ENCODE measurements around the gene ZNF609. TPM values are rescaled to one million over a fixed set of nuclear protein-coding genes. Genes with fewer than 3 reads are reported as not detected.

The ZNF609 gene
- total and polyA plus RNA-seq, 2 experiments from 2014 or later = 6.3 to 11.3 TPM

DNA sequence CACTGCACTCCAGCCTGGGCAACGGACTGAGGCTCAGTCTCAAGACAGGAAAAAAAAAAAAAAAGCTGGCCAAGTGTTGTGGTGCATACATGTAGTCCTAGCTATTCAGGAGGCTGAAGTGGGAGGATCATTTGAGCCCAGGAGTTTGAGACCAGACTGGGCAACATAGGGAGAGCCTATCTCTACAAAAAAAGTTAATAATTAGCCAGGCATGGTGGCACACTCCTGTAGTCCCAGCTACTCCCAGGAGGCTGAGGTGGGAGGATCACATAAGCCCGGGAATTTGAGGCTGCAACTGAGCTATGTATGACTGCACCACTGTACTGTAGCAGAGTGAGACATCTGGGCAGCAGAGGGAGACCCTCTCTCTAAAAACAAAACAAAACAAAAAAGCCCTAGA lies 256.1 kb downstream of the ZNF609 start:
- no peaks in the 10 kb centered on the region for H3K4me1 ChIP-seq (ENCODE audit: insufficient read depth)
- no peaks in the 10 kb centered on the region for H3F3A ChIP-seq (ENCODE audit: insufficient read depth)
- H3K27ac ChIP-seq = no peak overlapping the region
- 90% methylated on average over 2 of the region's 2 CpGs for WGBS, 2 experiments (ENCODE audit: low coverage in 1 of 2, low lambda C conversion rate in 2 of 2, missing lambda C conversion rate in 2 of 2)
- H3K9me2 ChIP-seq (ENCODE audit: insufficient read depth) = no peaks in the 10 kb centered on the region
- no peaks in the 10 kb centered on the region for H3K27me3 ChIP-seq (replicated peaks; ENCODE audit: insufficient read depth)
- DNase-seq = no peak
- TF ChIP-seq EZH2phosphoT487 (IDR thresholded peaks at IDR 0.05; ENCODE audit: insufficient read depth, low read depth) (no peak), EZH2 (IDR thresholded peaks at IDR 0.05; ENCODE audit: insufficient read depth, poor library complexity, severe bottlenecking) (no peak)
- in situ Hi-C loops (cut with MboI) = no loop called here
- no peaks in the 10 kb centered on the region for H3K36me3 ChIP-seq (ENCODE audit: low read depth)
- no peak overlapping the region for H3K9ac ChIP-seq
- no peak overlapping the region for H3K4me2 ChIP-seq (ENCODE audit: unreplicated experiment)
- H2AFZ ChIP-seq = no peak overlapping the region
- no peak overlapping the region for H3K4me3 ChIP-seq
- H4K20me1 ChIP-seq (ENCODE audit: insufficient read depth) = no peaks in the 10 kb centered on the region
- no peaks in the 10 kb centered on the region for H3K9me3 ChIP-seq (ENCODE audit: low read depth)
- no peaks in the 10 kb centered on the region for H3K79me2 ChIP-seq (ENCODE audit: insufficient read depth)

DNA sequence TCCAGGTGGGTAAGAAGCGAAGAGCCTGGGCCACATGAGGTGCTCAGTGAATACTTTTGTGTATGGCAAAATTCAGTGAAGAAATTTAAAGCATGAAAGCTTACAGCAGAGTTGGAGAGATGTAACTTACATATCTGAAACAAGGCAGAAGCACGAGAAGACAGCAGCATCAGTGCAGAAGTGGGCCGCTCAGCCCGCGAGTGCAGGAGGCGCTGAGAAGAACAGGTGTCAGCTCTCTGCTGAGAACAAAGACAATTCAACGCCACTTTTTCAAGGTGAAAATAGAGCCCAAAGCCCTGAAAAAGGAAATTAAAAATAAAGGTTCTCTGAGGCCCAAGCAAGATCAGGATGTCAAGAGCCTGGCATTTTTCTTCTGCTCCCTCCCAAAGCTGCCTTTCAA lies 256.8 kb downstream of the ZNF609 start:
- no peak overlapping the region for H2AFZ ChIP-seq
- H3K36me3 ChIP-seq (ENCODE audit: low read depth) = no peaks in the 10 kb centered on the region
- H3F3A ChIP-seq (ENCODE audit: insufficient read depth) = no peaks in the 10 kb centered on the region
- no peak overlapping the region for H3K4me2 ChIP-seq (ENCODE audit: unreplicated experiment)
- no peaks in the 10 kb centered on the region for H3K9me2 ChIP-seq (ENCODE audit: insufficient read depth)
- no peak overlapping the region for H3K4me3 ChIP-seq
- in situ Hi-C loops (cut with MboI) = no loop called here
- no peak overlapping the region for H3K9ac ChIP-seq
- no peaks in the 10 kb centered on the region for H3K4me1 ChIP-seq (ENCODE audit: insufficient read depth)
- H3K9me3 ChIP-seq (ENCODE audit: low read depth) = no peaks in the 10 kb centered on the region
- no peaks in the 10 kb centered on the region for H4K20me1 ChIP-seq (ENCODE audit: insufficient read depth)
- no peak for TF ChIP-seq EZH2phosphoT487 (IDR thresholded peaks at IDR 0.05; ENCODE audit: insufficient read depth, low read depth)
- no peak for TF ChIP-seq EZH2 (IDR thresholded peaks at IDR 0.05; ENCODE audit: insufficient read depth, poor library complexity, severe bottlenecking)
- no peaks in the 10 kb centered on the region for H3K79me2 ChIP-seq (ENCODE audit: insufficient read depth)
- no peaks in the 10 kb centered on the region for H3K27me3 ChIP-seq (replicated peaks; ENCODE audit: insufficient read depth)
- 84 to 85% methylated on average over 7 of the region's 7 CpGs for WGBS, 2 experiments (ENCODE audit: low coverage in 1 of 2, low lambda C conversion rate in 2 of 2, missing lambda C conversion rate in 2 of 2)
- H3K27ac ChIP-seq = no peak overlapping the region
- no peak for DNase-seq

DNA sequence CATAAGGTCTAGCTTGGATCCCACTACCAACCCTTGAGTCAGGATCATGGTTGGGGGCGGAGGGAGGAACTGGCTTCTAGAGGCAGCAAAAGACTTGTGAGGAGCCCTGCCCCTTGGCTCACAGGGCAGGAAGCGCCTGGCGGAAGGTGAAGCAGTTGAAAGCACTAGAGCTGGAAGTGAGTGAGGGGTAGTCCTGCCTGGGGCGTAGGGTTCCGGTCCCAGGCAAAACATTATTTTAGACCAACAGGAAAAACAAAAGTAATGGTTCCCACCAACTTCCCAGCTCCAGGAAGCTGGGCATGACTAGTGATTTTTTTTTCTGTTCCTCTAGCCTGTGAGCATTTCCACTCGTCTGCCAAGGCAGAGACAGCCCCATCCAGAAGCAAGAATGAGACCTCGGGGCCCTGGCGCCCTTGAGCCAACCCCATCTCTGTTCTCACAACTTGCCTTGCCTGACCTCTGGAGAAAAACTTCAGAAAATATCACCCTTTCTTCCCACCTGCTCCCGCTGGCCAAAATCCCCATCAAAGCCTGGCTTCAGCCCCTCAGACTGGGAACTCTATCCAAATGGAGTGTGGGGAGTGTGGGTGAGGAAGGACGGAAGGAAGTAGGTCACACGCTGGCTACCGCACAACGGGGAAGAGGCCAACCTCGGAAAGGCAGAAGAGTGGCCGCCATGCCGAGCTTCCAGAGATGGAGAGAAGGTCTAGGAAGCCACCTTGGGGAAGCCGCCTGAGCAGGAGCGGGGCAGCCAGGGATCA lies 257.5 kb downstream of the ZNF609 start:
- Histone ChIP-seq H4K20me1 (ENCODE audit: insufficient read depth) (no peaks in the 10 kb centered on the region), H3K27ac (no peak overlapping the region), H3K9me3 (ENCODE audit: low read depth) (no peaks in the 10 kb centered on the region), H3K4me1 (ENCODE audit: insufficient read depth) (no peaks in the 10 kb centered on the region), H2AFZ (no peak overlapping the region), H3K27me3 (replicated peaks; ENCODE audit: insufficient read depth) (no peaks in the 10 kb centered on the region), H3K4me2 (ENCODE audit: unreplicated experiment) (no peak overlapping the region), H3K9me2 (ENCODE audit: insufficient read depth) (no peaks in the 10 kb centered on the region), H3K36me3 (ENCODE audit: low read depth) (no peaks in the 10 kb centered on the region), H3F3A (ENCODE audit: insufficient read depth) (no peaks in the 10 kb centered on the region), H3K9ac (no peak overlapping the region), H3K79me2 (ENCODE audit: insufficient read depth) (no peaks in the 10 kb centered on the region), H3K4me3 (no peak overlapping the region)
- 72 to 73% methylated on average over 18 of the region's 18 CpGs for WGBS, 2 experiments (ENCODE audit: low coverage in 1 of 2, low lambda C conversion rate in 2 of 2, missing lambda C conversion rate in 2 of 2)
- TF ChIP-seq EZH2phosphoT487 (IDR thresholded peaks at IDR 0.05; ENCODE audit: insufficient read depth, low read depth) = no peak
- no peak for TF ChIP-seq EZH2 (IDR thresholded peaks at IDR 0.05; ENCODE audit: insufficient read depth, poor library complexity, severe bottlenecking)
- DNase-seq = no peak
- in situ Hi-C loops (cut with MboI) = no loop called here

DNA sequence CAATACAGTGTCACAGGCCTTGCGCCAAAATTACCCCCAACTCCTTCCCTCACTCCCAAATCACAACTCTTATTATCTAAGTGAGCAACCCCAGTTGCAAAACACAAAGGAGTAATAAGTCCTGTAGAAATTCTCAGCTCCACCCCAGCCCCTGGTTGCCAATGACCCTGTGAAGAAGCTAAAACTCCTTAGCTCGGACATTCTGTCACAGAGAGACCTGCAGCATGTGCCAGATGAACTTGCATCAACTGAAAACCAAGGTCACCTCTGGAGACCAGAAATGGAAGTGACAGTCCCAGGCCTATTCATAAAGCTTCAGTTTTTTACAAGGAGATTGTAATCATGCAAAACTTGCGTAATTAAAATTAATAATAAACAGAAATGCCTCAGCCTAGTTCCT lies 259.8 kb downstream of the ZNF609 start:
- in situ Hi-C loops (cut with MboI) = no loop called here
- TF ChIP-seq EZH2phosphoT487 (IDR thresholded peaks at IDR 0.05; ENCODE audit: insufficient read depth, low read depth) (no peak), EZH2 (IDR thresholded peaks at IDR 0.05; ENCODE audit: insufficient read depth, poor library complexity, severe bottlenecking) (no peak)

More for the DNA sequence above, 259.8 kb downstream of the ZNF609 start:
- no peak overlapping the region for H3K4me3 ChIP-seq
- no peaks in the 10 kb centered on the region for H4K20me1 ChIP-seq (ENCODE audit: insufficient read depth)
- H3K27ac ChIP-seq = no peak overlapping the region
- no peaks in the 10 kb centered on the region for H3K27me3 ChIP-seq (replicated peaks; ENCODE audit: insufficient read depth)
- DNase-seq = no peak
- no peaks in the 10 kb centered on the region for H3F3A ChIP-seq (ENCODE audit: insufficient read depth)
- H3K4me2 ChIP-seq (ENCODE audit: unreplicated experiment) = no peak overlapping the region
- H3K9ac ChIP-seq = no peak overlapping the region
- H2AFZ ChIP-seq = no peak overlapping the region
- no peaks in the 10 kb centered on the region for H3K79me2 ChIP-seq (ENCODE audit: insufficient read depth)
- H3K9me2 ChIP-seq (ENCODE audit: insufficient read depth) = no peaks in the 10 kb centered on the region
- H3K9me3 ChIP-seq (ENCODE audit: low read depth) = no peaks in the 10 kb centered on the region
- WGBS, 2 experiments (ENCODE audit: low coverage in 1 of 2, low lambda C conversion rate in 2 of 2, missing lambda C conversion rate in 2 of 2) = 84 to 86% methylated on average over 3 of the region's 3 CpGs
- no peaks in the 10 kb centered on the region for H3K4me1 ChIP-seq (ENCODE audit: insufficient read depth)
- H3K36me3 ChIP-seq (ENCODE audit: low read depth) = no peaks in the 10 kb centered on the region
